HG02938 (cell line): ENCODE measurements around the gene RPS19BP1.

Experiments
- ATAC-seq: cut with Tn5 transposase; IDR thresholded peaks from one replicate; pipeline ENCODE4 v1.9.1; 2021; ENCODE audit warnings: mild to moderate bottlenecking, moderate library complexity; ENCODE audit not compliant: unreplicated experiment

The RPS19BP1 gene

GRCh38 chr22:39532215-39533073 lies at the start of gene RPS19BP1:
TSS of gene RPS19BP1 (minus strand) at chr22:39532748. CDS start at chr22:39532738, 10 bp downstream.
- ATAC-seq: peak; percentile 78

DNA sequence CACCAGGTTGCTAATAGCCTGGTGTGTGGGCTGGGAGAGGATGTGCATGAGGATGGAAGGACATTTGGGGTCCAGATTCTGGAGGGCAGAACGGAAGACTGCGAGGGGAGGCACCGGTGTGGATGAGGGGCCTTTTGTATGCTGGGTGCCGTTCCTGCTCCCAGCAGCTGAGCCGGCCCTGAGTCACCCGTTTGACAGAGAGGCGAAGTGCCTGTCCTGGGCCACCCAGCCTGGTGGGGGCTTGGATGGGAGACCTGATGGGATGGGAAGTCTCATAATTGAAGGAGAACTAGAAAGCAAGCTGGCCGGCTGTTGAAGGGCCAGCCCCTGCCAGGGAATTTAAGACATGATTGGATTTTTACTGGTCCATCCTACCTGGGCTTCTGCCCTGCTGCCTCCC lies 48.8 kb upstream of the RPS19BP1 start:
- no peak for ATAC-seq

- no peak for ATAC-seq
These were observed 48.2 kb upstream of the RPS19BP1 start for GRCh38 chr22:39580795-39581194.

- ATAC-seq: no peak
These were observed 47.5 kb upstream of the RPS19BP1 start for GRCh38 chr22:39580006-39580441.

DNA sequence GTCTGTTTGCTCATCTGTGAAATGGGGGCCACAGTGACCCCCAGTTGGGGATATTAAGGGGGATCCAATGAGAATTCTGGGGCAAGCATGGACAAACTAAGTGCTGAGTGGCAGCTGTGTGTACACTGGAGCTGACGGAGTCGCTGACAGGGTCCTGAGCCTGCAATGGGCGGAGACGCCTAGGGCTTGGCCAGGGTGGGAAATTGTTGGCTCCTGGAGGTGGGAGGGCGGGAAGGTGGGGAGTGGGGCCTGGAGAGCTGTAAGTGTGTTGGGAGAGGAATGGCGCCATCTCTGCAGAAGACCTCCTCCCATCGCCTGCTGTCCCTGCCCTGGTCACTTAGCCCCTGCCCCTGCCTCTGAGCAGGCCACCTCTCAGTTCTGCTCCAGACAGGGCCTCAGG lies 45.4 kb upstream of the RPS19BP1 start:
- ATAC-seq: no peak

DNA sequence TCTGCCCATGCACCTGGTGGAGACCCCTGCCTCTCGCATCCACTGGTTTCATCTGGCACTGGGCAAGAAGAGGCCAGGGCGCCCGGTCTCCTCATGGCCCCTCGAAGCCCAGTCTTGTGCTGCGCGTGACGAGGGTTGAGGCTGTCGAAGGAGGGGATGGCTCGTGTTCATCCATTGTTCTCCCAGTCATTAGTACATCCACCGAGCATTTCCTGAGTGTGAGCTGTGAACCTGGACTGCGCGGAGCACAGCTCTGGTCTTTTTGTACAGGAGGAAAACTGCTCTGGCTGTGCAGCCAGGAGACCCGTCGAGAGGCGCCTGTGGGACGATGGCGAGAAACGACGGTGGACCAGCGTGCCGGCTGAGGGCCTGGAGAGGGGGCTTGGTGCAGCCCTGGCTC lies 44.8 kb upstream of the RPS19BP1 start:
- no peak for ATAC-seq

DNA sequence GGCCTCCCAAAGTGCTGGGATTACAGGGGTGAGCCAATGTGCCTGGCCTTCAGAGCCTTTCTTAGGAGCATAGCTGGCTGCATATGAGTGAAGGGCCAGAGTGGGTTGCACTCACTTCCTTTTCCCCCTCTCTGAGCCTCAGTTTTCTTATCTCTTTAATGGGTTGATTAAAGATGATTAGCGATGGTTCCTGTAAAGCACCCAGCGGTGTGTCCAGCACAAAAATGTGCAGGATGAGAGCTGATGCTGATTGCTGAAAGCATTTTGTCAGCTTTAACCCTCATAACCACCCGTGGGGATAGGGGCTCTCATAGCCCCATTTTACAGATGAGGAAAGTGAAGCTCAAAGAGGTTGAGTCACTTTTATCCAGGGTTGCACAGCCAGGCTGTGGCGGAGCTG lies 43.5 kb upstream of the RPS19BP1 start:
- no peak for ATAC-seq

GRCh38 chr22:39575552-39575825 lies 42.9 kb upstream of the RPS19BP1 start:
- no peak for ATAC-seq

- ATAC-seq: no peak
These were observed 42.4 kb upstream of the RPS19BP1 start for GRCh38 chr22:39574779-39575551.

- no peak for ATAC-seq
These were observed 39.0 kb upstream of the RPS19BP1 start for GRCh38 chr22:39571538-39571937.

DNA sequence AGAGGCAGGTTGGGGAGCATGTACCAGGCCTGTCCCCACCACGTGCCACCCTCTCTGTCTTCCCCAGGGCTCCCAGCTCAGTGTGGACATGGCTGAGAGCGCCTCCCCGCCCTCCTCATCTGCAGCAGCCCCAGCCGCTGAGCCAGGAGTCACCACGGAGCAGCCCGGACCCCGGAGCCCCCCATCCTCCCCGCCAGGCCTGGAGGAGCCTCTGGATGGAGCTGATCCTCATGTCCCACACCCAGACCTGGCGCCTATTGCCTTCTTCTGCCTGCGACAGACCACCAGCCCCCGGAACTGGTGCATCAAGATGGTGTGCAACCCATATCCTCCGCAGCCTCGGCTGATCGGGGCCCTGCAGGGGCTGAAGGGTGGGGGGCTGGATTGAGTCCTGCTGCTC lies 38.1 kb upstream of the RPS19BP1 start, which contains the start of gene CACNA1I:
Gene CACNA1I, plus strand, starts transcription at position 89 of the 400 bp plus-strand sequence. Its CDS starts 0 bp downstream, at position 89.
- ATAC-seq: no peak

- no peak for ATAC-seq
These were observed 37.7 kb upstream of the RPS19BP1 start for GRCh38 chr22:39570226-39570625.

DNA sequence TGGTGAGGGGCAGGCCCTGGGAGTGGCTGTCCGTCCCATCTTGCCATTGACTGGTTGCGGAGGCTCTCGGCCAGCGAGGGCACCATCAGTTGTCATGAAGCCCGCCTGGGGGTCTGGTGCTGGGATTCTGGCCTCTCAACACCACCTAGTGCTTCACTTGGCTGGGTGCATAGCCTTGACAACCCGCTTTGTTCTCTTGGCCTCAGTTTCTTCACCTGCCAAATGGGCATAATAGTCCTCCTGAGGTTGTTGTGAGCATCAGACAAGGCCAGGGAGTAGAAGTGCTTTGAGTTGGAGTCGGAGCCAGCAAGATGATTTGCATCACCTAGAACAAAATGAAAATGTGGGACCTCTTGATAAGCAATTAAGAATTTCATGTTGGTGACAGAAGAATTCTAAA lies 36.5 kb upstream of the RPS19BP1 start:
- no peak for ATAC-seq

GRCh38 chr22:39568278-39568981 lies 35.9 kb upstream of the RPS19BP1 start:
- ATAC-seq: no peak

DNA sequence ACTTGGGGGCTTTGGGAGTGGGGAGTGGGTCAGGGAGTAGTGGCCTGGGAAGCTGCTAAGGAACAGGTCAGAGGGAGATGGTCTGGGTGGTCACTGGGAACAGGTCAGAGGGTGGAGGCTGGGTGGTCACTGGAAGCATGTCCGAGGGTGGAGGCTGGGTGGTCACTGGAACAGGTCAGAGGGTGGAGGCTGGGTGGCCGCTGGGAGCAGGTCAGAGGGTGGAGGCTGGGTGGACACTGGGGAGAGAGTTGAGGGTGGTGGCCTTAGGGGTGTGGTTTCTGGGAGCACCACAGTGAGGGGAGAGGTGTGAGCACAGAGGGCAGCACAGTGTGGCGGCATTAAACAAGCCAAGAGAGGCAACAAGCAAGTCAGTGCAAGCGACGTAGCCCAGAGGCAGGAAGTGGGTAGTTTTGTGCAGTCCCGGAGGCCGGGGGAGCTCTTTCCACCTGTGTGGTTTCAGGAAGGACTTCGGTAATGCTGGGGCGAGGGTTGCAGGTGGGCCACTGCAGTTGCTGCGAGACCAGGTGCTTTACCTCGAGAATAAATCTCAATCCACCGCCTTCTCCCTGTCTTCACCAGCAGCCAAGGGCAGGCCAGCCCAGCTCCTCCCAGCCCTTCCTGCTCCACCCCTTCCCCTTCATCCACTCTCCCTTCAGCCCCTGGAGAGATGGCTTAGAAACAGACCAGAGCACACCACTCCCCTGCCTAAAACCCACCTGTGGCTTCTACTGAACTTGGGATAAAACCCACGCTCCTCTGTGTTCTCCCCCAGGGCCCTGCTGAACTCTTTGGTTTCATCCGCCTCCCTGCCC lies 34.8 kb upstream of the RPS19BP1 start:
- no peak for ATAC-seq

GRCh38 chr22:39565414-39565944 lies 32.9 kb upstream of the RPS19BP1 start:
- no peak for ATAC-seq

- ATAC-seq: no peak
These were observed 31.3 kb upstream of the RPS19BP1 start for GRCh38 chr22:39563571-39564428.

- ATAC-seq: no peak
These were observed 30.4 kb upstream of the RPS19BP1 start for GRCh38 chr22:39562839-39563489.

DNA sequence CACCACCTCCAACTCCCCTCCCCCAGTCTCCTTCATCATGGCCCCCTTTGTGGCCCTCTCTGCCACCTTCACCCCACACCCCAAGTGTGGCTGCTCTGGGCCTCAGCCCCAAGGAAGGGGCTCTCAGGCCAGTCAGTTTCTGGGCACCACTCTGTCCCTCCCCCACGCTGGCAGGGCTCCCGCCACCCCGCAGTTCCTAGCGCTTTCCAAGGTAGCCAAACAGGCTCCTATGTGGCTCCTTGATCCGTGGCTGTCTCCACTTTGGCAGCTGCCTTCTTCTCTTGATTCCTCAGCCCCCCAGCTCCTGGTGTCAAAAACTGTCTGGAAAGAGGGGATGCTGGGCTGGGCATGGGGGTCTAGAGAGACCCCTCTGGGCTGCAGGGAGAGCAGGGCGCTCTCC lies 27.6 kb upstream of the RPS19BP1 start:
- ATAC-seq: no peak
